Measurements from ENCODE around the gene CCR7. TPM values are rescaled to one million over a fixed set of nuclear protein-coding genes. Genes with fewer than 3 reads are reported as not detected.

The CCR7 gene
- total RNA-seq, 6 donors from 2014 or later, result 0.30 to 2.8 (median 1.4) TPM; not detected in 2

- Histone ChIP-seq H3K27ac (no peak overlapping the region), H3K27me3 (no peaks in the 10 kb centered on the region), H3K4me3 (no peak overlapping the region), H3K4me1 (peaks cover 15 to 30% (median 24%) of the 10 kb centered on the region in 4 donors), H3K9me3 (no peaks in the 10 kb centered on the region), H3K36me3 (no peaks in the 10 kb centered on the region)
- TF ChIP-seq POLR2A (IDR thresholded peaks at IDR 0.05) (no peak), CTCF (IDR thresholded peaks at IDR 0.05) (no peak), EP300 (IDR thresholded peaks at IDR 0.05) (no peak), POLR2AphosphoS5 (IDR thresholded peaks at IDR 0.05) (no peak)
- ATAC-seq (ENCODE audit: low FRiP score in 2 of 2), result no peak
- 65 to 80% methylated on average over 2 of the region's 2 CpGs for WGBS, 2 donors
- DNase-seq, result no peak
Measured at GRCh38 chr17:40517286-40517662, 48.0 kb downstream of the CCR7 start.

GRCh38 chr17:40516581-40517285, 48.5 kb downstream of the CCR7 start:
- Histone ChIP-seq H3K27ac (no peak overlapping the region), H3K4me3 (no peak overlapping the region), H3K9me3 (no peaks in the 10 kb centered on the region), H3K4me1 (peaks cover 19 to 35% (median 29%) of the 10 kb centered on the region in 4 donors), H3K27me3 (no peaks in the 10 kb centered on the region), H3K36me3 (no peaks in the 10 kb centered on the region)
- ATAC-seq (ENCODE audit: low FRiP score in 2 of 2) (no peak), DNase-seq (no peak)
- TF ChIP-seq POLR2A (IDR thresholded peaks at IDR 0.05) (no peak), CTCF (IDR thresholded peaks at IDR 0.05) (no peak), POLR2AphosphoS5 (IDR thresholded peaks at IDR 0.05) (no peak), EP300 (IDR thresholded peaks at IDR 0.05) (no peak)
- WGBS, 2 donors, result 34 to 36% methylated on average over 2 to 3 of the region's 3 CpGs

GRCh38 chr17:40515491-40516041, 49.7 kb downstream of the CCR7 start:
- 55 to 62% methylated on average over 5 to 11 of the region's 11 CpGs for WGBS, 2 donors
- no peak for DNase-seq

GRCh38 chr17:40515011-40515410, 50.3 kb downstream of the CCR7 start:
- 58 to 83% methylated on average over 3 to 4 of the region's 4 CpGs for WGBS, 2 donors

More at GRCh38 chr17:40515491-40516041, 49.7 kb downstream of the CCR7 start:
- no peaks in the 10 kb centered on the region for H3K36me3 ChIP-seq
- no peak for ATAC-seq (ENCODE audit: low FRiP score in 2 of 2)
- no peaks in the 10 kb centered on the region for H3K27me3 ChIP-seq
- no peak overlapping the region for H3K4me3 ChIP-seq
- peaks cover 20 to 36% (median 31%) of the 10 kb centered on the region in 4 donors for H3K4me1 ChIP-seq
- no peak overlapping the region for H3K27ac ChIP-seq
- H3K9me3 ChIP-seq, result no peaks in the 10 kb centered on the region
- TF ChIP-seq POLR2A (IDR thresholded peaks at IDR 0.05) (no peak), CTCF (IDR thresholded peaks at IDR 0.05) (no peak), POLR2AphosphoS5 (IDR thresholded peaks at IDR 0.05) (no peak), EP300 (IDR thresholded peaks at IDR 0.05) (no peak)

More at GRCh38 chr17:40515011-40515410, 50.3 kb downstream of the CCR7 start:
- no peaks in the 10 kb centered on the region for H3K27me3 ChIP-seq
- DNase-seq, result no peak
- TF ChIP-seq POLR2AphosphoS5 (IDR thresholded peaks at IDR 0.05) (no peak), EP300 (IDR thresholded peaks at IDR 0.05) (no peak), CTCF (IDR thresholded peaks at IDR 0.05) (no peak), POLR2A (IDR thresholded peaks at IDR 0.05) (no peak)
- peaks cover 20 to 36% (median 31%) of the 10 kb centered on the region in 4 donors for H3K4me1 ChIP-seq
- no peaks in the 10 kb centered on the region for H3K9me3 ChIP-seq
- no peak overlapping the region for H3K27ac ChIP-seq
- H3K36me3 ChIP-seq, result no peaks in the 10 kb centered on the region
- no peak overlapping the region for H3K4me3 ChIP-seq
- ATAC-seq (ENCODE audit: low FRiP score in 2 of 2), result no peak
